Glutamatergic neuron (in vitro differentiated cells): ENCODE results near the gene CRMP1. TPM values are rescaled to one million over a fixed set of nuclear protein-coding genes. Genes with fewer than 3 reads are reported as not detected.

ENCODE experiments used
- DNase-seq: peaks from one replicate; pipeline ENCODE4 v3.0.0; 2022
- H3K27ac Mint-ChIP-seq: one replicate; pipeline ENCODE4 v1.8.0; 2020; ENCODE audit warnings: mild to moderate bottlenecking, mixed read lengths, inconsistent platforms; ENCODE audit not compliant: unreplicated experiment
- H3K27me3 Mint-ChIP-seq: one replicate; pipeline ENCODE4 v1.8.0; 2020; ENCODE audit warnings: mild to moderate bottlenecking, moderate library complexity, mixed read lengths, inconsistent platforms; ENCODE audit not compliant: unreplicated experiment
- H3K36me3 Mint-ChIP-seq: one replicate; pipeline ENCODE4 v1.8.0; 2020; ENCODE audit warnings: mild to moderate bottlenecking, mixed read lengths, inconsistent platforms; ENCODE audit not compliant: unreplicated experiment
- H3K4me1 Mint-ChIP-seq: one replicate; pipeline ENCODE4 v1.8.0; 2020; ENCODE audit warnings: mild to moderate bottlenecking, low read depth, mixed read lengths, inconsistent platforms; ENCODE audit not compliant: unreplicated experiment
- H3K4me3 Mint-ChIP-seq: one replicate; pipeline ENCODE4 v1.8.0; 2020; ENCODE audit warnings: mild to moderate bottlenecking, mixed read lengths, inconsistent platforms; ENCODE audit not compliant: unreplicated experiment
- H3K9me3 Mint-ChIP-seq: one replicate; pipeline ENCODE4 v1.8.0; 2020; ENCODE audit warnings: mild to moderate bottlenecking, moderate library complexity, mixed read lengths, inconsistent platforms; ENCODE audit not compliant: unreplicated experiment
- CTCF ChIP-seq: fragments of 200-600 bp; sonication (generic); IDR thresholded peaks from one replicate; pipeline ENCODE4 v1.5.0; 2021; ENCODE audit not compliant: partially characterized antibody, unreplicated experiment
- total RNA-seq: library from RNA; stranded (reverse); fragmentation: NEBNext Ultra II Directional; extraction: Animal tissue kit (Norgen Biotek cat#: 25700); gene quantifications from one replicate; pipeline ENCODE4 v1.2.1, GENCODE V29; 2021; ENCODE audit not compliant: unreplicated experiment

The CRMP1 gene
- total RNA-seq, 1 donor from 2014 or later, result 947 TPM

DNA sequence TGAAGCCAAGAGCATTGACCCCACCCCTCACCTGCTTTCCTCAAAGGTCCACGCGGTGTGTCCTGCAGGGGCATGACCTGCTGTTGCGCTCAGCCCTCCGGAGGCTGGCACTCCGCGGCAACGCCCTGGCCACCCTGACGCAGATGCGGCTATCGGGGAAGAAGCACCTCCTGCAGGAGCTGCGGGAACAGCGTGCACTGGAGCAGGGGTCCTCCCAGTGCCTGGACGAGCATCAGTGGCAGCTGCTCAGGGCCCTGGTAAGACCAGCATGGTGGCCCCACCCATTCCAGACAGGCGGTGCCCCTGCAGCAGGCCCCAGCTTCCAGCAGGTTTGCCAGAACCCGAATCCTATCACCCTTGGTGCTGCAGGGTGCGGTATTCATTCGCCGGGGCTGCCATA is 95.9 kb downstream of the CRMP1 start:
- Mint-ChIP-seq H3K9me3 (peaks cover 4% of the 10 kb centered on the region), H3K27me3 (peaks cover 7% of the 10 kb centered on the region), H3K4me1 (no peaks in the 10 kb centered on the region), H3K27ac (no peak overlapping the region), H3K36me3 (peaks cover 6% of the 10 kb centered on the region), H3K4me3 (no peak overlapping the region)
- no peak for DNase-seq
- TF ChIP-seq CTCF, result no peak

DNA sequence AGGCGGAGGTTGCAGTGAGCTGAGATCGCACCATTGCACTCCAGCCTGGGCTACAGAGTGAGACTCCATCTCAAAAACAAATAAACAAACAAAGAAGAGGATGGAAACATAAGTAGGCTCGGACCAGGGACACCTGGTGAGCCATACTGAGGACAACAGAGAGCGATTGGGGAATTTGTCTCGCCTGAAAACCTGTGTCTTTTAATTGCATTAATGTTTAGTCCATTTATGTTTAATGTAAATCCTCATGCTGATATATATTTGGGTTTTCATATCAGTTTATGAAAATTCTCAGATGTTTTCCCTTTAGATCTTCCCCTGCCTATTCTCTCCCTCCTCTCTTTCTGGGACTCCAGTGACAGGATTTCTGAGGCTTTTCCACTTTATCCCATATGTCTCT is 97.3 kb downstream of the CRMP1 start:
- no peak for DNase-seq
- Mint-ChIP-seq H3K4me1 (no peaks in the 10 kb centered on the region), H3K27me3 (peaks cover 7% of the 10 kb centered on the region), H3K9me3 (peaks cover 1% of the 10 kb centered on the region), H3K4me3 (no peak overlapping the region), H3K27ac (no peak overlapping the region), H3K36me3 (peaks cover 6% of the 10 kb centered on the region)
- TF ChIP-seq CTCF, result no peak

- H3K4me3 Mint-ChIP-seq, result no peak overlapping the region
- peaks cover 8% of the 10 kb centered on the region for H3K36me3 Mint-ChIP-seq
- H3K4me1 Mint-ChIP-seq, result peaks cover 4% of the 10 kb centered on the region
- no peak for DNase-seq
- no peak overlapping the region for H3K27ac Mint-ChIP-seq
- peaks cover 4% of the 10 kb centered on the region for H3K9me3 Mint-ChIP-seq
- H3K27me3 Mint-ChIP-seq, result peaks cover 2% of the 10 kb centered on the region
- no peak for TF ChIP-seq CTCF
Observed at GRCh38 chr4:5793514-5793913, 99.4 kb downstream of the CRMP1 start.

GRCh38 chr4:5791654-5792053 is 101.2 kb downstream of the CRMP1 start:
- Mint-ChIP-seq H3K4me1 (peaks cover 4% of the 10 kb centered on the region), H3K27ac (no peak overlapping the region), H3K9me3 (peaks cover 4% of the 10 kb centered on the region), H3K36me3 (peaks cover 21% of the 10 kb centered on the region), H3K4me3 (no peak overlapping the region), H3K27me3 (peaks cover 2% of the 10 kb centered on the region)
- DNase-seq, result no peak
- no peak for TF ChIP-seq CTCF

DNA sequence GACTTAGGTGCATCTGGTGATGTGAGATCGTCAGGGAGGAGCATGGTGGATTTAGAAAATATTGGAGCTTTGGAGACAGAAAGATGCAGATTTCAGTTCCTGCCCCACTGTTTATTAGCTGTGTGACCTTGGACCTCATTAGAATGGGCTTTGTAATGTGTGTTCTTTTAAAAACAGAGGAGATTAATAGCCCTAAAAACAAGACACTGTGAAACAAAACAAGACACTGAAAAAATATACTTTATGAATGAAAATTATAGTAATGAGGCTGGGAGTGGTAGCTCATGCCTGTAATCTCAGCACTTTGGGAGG is 102.4 kb downstream of the CRMP1 start:
- no peak for TF ChIP-seq CTCF
- peaks cover 15% of the 10 kb centered on the region for H3K36me3 Mint-ChIP-seq
- peaks cover 2% of the 10 kb centered on the region for H3K27me3 Mint-ChIP-seq
- no peak overlapping the region for H3K4me3 Mint-ChIP-seq
- H3K27ac Mint-ChIP-seq, result peak overlapping the region; percentile 34
- no peak for DNase-seq
- H3K4me1 Mint-ChIP-seq, result peaks cover 8% of the 10 kb centered on the region
- peaks cover 2% of the 10 kb centered on the region for H3K9me3 Mint-ChIP-seq
